ENCODE measurements around the gene PHYH.

DNA sequence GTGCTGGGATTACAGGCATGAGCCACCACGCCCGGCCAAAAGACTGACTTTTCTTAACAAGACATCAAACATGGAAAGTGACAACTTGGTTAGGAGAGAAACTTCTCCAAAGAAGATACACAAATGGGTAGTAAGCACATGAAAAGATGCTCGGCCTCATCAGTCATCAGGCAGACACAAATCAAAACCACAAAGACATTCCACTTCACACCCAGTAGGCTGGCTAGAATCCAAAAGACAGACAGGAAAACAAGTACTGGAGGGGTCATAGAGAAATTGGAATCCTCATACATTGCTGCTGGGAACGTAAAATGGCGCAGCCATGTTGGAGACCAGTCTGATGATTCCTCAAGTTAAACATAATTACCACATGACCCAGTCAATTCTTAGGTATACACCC is 31.8 kb upstream of the PHYH start:
- TF ChIP-seq, protein P1, sequence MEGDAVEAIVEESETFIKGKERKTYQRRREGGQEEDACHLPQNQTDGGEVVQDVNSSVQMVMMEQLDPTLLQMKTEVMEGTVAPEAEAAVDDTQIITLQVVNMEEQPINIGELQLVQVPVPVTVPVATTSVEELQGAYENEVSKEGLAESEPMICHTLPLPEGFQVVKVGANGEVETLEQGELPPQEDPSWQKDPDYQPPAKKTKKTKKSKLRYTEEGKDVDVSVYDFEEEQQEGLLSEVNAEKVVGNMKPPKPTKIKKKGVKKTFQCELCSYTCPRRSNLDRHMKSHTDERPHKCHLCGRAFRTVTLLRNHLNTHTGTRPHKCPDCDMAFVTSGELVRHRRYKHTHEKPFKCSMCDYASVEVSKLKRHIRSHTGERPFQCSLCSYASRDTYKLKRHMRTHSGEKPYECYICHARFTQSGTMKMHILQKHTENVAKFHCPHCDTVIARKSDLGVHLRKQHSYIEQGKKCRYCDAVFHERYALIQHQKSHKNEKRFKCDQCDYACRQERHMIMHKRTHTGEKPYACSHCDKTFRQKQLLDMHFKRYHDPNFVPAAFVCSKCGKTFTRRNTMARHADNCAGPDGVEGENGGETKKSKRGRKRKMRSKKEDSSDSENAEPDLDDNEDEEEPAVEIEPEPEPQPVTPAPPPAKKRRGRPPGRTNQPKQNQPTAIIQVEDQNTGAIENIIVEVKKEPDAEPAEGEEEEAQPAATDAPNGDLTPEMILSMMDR (IDR thresholded peaks at IDR 0.05; ENCODE audit: insufficient read depth, low read length) = no peak
- TF ChIP-seq GABPA (IDR thresholded peaks at IDR 0.05; ENCODE audit: low read depth) = no peak
- TF ChIP-seq POLR2AphosphoS5 (IDR thresholded peaks at IDR 0.05; ENCODE audit: low read depth) = no peak
- TF ChIP-seq, protein P2, sequence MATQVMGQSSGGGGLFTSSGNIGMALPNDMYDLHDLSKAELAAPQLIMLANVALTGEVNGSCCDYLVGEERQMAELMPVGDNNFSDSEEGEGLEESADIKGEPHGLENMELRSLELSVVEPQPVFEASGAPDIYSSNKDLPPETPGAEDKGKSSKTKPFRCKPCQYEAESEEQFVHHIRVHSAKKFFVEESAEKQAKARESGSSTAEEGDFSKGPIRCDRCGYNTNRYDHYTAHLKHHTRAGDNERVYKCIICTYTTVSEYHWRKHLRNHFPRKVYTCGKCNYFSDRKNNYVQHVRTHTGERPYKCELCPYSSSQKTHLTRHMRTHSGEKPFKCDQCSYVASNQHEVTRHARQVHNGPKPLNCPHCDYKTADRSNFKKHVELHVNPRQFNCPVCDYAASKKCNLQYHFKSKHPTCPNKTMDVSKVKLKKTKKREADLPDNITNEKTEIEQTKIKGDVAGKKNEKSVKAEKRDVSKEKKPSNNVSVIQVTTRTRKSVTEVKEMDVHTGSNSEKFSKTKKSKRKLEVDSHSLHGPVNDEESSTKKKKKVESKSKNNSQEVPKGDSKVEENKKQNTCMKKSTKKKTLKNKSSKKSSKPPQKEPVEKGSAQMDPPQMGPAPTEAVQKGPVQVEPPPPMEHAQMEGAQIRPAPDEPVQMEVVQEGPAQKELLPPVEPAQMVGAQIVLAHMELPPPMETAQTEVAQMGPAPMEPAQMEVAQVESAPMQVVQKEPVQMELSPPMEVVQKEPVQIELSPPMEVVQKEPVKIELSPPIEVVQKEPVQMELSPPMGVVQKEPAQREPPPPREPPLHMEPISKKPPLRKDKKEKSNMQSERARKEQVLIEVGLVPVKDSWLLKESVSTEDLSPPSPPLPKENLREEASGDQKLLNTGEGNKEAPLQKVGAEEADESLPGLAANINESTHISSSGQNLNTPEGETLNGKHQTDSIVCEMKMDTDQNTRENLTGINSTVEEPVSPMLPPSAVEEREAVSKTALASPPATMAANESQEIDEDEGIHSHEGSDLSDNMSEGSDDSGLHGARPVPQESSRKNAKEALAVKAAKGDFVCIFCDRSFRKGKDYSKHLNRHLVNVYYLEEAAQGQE (IDR thresholded peaks at IDR 0.05; ENCODE audit: insufficient replicate concordance, low read depth) = no peak
- no peak for TF ChIP-seq SPI1 (IDR thresholded peaks at IDR 0.05; ENCODE audit: borderline replicate concordance, low read depth)

Measured in HL-60 (cell line).